ENCODE measurements around the gene FARP1.

The FARP1 gene

DNA sequence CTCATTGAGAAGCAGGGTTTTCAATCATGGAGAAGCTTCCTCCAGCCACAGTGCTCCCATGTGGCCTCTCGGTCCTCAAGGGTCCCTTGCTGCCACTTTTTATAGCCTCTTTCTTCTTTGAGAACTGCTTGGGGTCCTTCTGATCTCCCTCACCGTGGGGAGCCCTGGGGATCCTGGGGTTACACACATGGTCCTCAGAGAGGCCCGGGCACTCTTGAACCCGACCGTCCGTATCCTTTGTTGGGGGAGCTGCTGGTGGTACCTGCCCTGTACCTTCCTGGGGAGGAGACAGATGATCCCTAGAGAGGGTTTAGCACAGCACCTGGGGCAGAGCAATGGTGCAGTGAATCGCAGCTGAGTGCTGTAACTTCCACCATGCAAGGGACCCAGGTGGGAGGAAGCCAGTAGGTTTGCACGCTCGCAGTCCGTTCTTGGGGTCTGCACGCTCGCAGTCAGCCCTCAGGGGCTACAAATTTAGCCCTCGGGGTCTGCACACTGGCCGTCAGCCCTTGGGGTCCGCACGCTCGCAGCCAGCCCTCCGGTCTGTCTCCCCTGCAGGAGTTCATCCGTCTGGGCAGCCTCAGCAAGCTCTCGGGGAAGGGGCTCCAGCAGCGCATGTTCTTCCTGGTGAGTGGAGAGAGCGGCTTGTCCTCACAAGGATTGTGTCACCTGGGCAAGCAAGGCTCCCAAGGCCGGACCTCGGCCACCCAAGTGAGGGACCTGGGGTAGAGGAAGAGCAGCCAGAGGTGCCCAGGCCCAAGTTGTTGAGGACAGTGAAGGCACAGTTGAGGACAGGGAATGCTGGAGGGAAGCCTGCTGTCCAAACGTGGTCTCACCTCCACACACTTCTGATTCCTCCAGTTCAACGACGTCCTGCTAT, 295.6 kb downstream of the FARP1 start:
- H3K4me3 ChIP-seq (ENCODE audit: low read length) = no peak overlapping the region
- TF ChIP-seq, protein P1, sequence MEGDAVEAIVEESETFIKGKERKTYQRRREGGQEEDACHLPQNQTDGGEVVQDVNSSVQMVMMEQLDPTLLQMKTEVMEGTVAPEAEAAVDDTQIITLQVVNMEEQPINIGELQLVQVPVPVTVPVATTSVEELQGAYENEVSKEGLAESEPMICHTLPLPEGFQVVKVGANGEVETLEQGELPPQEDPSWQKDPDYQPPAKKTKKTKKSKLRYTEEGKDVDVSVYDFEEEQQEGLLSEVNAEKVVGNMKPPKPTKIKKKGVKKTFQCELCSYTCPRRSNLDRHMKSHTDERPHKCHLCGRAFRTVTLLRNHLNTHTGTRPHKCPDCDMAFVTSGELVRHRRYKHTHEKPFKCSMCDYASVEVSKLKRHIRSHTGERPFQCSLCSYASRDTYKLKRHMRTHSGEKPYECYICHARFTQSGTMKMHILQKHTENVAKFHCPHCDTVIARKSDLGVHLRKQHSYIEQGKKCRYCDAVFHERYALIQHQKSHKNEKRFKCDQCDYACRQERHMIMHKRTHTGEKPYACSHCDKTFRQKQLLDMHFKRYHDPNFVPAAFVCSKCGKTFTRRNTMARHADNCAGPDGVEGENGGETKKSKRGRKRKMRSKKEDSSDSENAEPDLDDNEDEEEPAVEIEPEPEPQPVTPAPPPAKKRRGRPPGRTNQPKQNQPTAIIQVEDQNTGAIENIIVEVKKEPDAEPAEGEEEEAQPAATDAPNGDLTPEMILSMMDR (conservative IDR thresholded peaks at IDR 0.05; ENCODE audit: low read depth, low read length) = no peak
- DNase-seq (ENCODE audit: low read depth) = no peak

DNA sequence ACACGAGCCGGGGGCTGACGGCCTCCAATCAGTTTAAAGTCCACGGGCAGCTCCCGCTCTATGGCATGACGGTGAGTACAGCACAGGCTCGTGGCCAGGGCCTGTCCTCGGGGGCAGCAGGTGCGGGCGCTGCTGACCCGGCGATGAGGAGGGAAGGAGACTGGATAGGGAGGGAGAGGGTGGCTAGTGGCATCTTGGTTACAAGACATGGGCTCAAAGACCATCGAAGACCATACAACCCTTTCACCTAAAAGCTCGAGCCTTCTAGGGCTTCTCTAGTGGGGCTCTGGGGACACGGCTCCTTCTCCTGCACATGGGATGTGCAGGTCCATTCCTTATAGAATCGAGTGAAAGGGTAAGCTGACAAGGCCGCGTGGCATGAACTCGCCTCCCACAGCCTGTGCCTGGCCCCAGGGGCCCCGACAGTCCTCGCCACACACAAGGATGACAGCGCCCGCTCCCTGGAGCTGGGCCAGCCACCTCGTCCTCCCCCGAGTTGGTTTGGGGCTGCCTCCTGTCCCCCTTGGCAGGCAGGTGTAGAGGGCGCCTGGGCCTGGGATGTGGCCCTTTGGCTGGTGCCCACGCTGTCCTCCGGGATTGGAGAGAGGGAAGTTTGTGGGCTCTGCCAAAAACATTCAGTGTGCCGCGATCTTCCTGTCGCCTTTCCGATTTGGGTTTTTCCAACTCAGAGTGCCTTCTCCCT, 296.4 kb downstream of the FARP1 start:
- H3K4me3 ChIP-seq (ENCODE audit: low read length) = no peak overlapping the region
- TF ChIP-seq, protein P1 (conservative IDR thresholded peaks at IDR 0.05; ENCODE audit: low read depth, low read length) = no peak
- no peak for DNase-seq (ENCODE audit: low read depth)

DNA sequence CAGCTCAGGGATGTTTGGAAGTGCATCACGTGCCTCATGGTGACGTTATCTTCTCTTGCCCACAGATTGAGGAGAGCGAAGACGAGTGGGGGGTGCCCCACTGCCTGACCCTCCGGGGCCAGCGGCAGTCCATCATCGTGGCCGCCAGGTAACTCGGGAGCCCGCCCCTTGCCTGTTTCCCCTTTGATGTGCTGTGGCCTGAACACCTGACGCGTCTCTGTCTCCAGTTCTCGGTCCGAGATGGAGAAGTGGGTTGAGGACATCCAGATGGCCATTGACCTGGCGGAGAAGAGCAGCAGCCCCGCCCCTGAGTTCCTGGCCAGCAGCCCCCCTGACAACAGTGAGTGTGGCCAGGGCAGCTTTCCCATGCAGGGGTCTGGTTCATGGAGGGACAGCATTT, 297.0 kb downstream of the FARP1 start:
- no peak overlapping the region for H3K4me3 ChIP-seq (ENCODE audit: low read length)
- no peak for DNase-seq (ENCODE audit: low read depth)
- TF ChIP-seq, protein P1 (conservative IDR thresholded peaks at IDR 0.05; ENCODE audit: low read depth, low read length) = no peak

DNA sequence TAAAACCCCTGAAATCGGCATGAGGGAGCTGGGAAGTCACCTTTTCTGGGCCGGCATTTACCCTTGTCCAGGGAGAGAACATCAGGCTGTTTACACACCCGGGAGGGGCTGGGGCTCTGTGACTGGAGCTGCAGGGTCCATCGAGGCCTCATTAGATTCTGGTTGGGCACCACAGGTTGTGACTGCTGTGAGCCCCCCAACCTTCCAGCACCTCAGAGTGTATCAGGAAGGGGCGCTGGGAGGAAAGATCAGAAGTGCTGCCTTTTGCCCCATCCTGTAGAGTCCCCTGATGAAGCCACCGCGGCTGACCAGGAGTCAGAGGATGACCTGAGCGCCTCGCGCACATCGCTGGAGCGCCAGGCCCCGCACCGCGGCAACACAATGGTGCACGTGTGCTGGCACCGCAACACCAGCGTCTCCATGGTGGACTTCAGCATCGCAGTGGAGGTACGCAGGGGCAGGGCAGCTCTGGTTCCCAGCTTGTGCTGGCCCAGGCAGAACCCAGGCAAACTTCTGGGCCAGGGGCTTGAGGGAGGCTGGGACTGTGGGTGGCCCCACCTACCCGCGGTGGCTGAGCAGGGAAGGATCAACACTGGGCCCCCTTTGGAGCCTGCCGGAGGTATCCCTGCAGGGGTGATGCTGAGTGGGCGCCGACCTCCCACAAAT, 297.6 kb downstream of the FARP1 start:
- TF ChIP-seq, protein P1 (conservative IDR thresholded peaks at IDR 0.05; ENCODE audit: low read depth, low read length) = no peak
- no peak for DNase-seq (ENCODE audit: low read depth)
- no peak overlapping the region for H3K4me3 ChIP-seq (ENCODE audit: low read length)

DNA sequence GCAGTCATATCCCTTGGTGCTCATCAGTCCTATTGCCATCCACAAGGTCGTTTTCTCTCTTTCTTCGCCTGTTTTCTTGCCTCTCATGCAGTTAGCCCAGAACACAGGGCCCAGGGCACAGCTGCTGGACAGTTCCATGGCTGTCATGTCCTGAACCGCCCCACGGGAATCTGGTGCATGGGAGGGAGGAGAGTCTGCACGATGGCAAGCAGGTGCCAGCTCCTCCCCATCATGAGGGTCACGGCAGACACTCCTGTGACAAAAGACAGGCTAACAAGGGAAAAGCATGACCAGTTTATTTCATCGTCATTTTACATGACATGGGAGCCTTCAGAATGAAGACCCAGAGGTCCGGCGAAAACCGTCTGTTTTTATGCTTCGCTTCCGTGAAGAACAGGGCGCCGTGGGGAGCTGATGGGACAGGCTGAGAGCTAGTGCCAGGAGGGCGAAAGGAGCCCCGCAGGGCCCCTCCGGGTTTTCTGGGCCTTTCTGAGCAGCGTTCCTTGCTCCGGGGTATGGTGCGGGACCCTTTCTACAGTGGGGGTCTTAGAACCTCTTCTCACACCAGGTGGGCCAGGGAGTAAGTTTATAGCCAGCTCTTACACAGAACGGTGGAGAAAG, 298.3 kb downstream of the FARP1 start:
- TF ChIP-seq, protein P1 (conservative IDR thresholded peaks at IDR 0.05; ENCODE audit: low read depth, low read length) = no peak
- no peak overlapping the region for H3K4me3 ChIP-seq (ENCODE audit: low read length)
- no peak for DNase-seq (ENCODE audit: low read depth)

DNA sequence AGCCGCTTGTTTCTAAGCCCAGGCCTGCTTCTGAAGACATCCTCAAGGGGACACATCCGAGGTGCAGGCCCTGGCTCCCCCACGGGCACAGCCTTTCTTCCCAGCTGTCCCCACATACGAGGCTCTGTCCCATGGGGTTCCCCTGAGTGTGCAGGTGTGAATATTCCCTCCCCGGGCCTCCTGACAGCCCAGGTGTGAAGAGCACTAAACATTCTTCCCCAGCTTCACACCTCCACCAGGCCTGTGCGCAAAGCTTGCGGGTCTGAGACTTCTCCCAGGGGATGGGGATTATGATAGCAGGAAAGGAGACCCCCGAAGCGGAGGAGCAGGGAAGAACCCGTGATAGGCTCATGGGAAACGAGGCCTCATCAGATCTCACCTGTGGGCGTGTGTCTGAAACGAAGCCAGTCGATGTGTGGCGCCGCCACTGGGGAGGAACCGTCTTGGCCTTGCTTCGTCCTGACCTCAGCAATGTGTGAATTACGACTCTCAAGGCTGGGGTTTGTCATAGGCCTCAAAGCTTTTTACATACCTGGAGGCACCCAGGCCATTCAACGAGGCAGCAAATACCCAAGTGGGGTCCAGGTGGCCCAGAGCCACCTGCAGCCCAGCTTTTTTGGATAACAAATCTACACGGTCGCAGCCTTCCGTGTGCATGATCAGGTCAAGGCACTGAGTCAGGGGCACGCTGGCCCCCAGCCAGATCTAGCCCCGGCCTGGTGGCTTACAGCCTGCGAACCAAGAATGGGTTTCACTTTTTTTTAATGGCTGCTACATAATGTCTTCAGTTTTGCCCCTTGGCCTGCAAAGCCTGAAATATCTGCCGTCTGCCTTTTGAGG, 299.7 kb downstream of the FARP1 start:
- TF ChIP-seq, protein P1 (conservative IDR thresholded peaks at IDR 0.05; ENCODE audit: low read depth, low read length) = no peak
- no peak for DNase-seq (ENCODE audit: low read depth)
- no peak overlapping the region for H3K4me3 ChIP-seq (ENCODE audit: low read length)

Measured in retinal pigment epithelial cell (primary cell).